ACHN (cell line): ENCODE measurements around the gene SIRT7.
"Not testable (repeated sequence)": the region's sequence is repeated elsewhere in the genome, so short reads cannot be mapped to it uniquely, and the experiment has no call there.

Experiments
- DNase-seq: peaks from one replicate; pipeline ENCODE4 v3.0.0-alpha.2; 2015
- in situ Hi-C: cut with HindIII; loops from 2 replicates; pipeline ENCODE4 v1.10.0; 2017; ENCODE audit warnings: low sequenced_read_pairs, low pct_ligation_motif_present, low pct_unique_long_range_greater_than_20kb

The SIRT7 gene

DNA sequence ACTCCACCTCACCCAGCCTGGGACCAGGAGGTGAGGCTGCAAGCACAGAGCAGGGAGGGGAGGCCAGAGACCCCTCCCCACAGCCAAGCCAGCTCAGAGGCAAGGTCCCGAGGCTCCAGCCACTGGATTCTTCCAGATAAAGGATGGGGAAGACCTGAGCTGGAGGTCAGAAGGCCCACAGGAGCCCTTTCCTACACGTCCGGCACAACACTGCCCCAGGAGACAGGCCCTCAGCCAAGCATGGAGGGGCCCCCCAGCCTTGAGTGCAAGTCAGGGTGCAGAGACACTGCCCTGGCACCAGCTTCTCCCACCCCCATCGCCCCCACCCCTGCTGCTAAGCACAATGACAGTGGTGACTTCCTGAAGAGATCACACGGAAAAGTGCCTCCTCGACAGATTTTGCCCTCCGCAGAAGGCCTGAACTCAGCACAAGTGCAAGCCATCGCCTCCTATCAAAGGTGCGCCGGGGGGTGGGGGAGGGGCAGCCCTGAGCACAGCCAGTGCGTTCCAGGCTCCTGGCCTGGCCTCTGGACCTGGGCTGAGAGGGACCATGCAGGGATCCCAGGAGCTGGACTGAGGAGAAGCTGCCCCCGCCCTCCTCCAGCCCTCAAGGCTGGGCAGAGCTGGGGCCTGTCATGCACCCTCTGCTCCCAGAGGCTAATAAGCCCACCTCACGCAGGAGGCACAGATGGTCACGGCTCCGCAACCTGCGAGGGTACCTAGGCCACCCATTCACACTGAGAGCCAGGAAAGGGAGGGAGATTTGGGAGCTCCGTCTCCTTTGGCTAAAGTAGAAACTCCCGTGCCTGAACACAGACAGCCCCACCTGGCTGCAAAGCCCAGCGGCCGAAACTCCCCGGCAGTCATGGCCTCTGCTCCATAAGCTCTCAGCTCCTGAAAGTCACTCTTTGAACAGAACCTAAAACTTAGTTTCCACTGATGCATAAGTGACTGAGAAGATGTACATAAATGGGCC lies 6.9 kb upstream of the SIRT7 start:
- no peak for DNase-seq
- in situ Hi-C loops = no loop called here

GRCh38 chr17:81923302-81924260 lies 5.6 kb upstream of the SIRT7 start:
- DNase-seq = peak; percentile 79

DNA sequence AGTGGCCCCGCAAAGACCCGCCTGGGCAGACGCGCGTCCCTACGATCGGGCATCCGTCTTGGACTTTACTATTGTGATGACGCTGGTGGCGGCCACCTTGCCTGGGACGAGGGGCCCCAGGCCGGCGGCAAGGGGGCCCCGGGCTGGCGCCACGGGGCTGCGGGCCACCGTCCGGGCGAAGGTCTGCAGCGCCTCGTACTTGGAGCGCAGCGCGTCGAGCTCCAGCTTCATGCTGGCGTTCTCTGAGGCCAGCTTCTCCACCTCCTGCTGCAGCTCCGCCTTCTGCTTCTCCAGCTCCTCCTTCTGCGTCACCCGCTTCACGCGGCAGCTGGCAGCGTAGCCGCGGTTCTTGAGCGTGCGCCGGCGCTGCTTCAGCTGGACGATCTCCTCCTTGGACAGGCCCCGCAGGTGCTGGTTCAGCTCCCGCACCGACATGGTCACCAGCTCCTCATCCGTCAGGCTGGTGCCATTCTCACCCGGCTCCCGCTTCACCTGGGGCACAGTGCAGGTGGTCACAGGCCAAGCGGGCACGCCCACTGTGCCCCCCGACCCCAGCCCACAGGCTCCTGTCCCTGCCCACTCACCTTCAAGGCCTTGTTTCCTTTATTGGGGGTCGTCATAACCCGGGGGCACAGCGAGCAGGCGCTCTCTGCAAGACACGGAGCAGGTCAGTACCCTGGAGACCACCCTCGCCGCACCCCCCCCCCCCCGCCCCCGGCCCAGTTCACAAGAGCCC lies 4.8 kb upstream of the SIRT7 start:
- DNase-seq = no peak
- in situ Hi-C loops = no loop called here

More at GRCh38 chr17:81923302-81924260, 5.6 kb upstream of the SIRT7 start:
- in situ Hi-C loops = no loop called here

DNA sequence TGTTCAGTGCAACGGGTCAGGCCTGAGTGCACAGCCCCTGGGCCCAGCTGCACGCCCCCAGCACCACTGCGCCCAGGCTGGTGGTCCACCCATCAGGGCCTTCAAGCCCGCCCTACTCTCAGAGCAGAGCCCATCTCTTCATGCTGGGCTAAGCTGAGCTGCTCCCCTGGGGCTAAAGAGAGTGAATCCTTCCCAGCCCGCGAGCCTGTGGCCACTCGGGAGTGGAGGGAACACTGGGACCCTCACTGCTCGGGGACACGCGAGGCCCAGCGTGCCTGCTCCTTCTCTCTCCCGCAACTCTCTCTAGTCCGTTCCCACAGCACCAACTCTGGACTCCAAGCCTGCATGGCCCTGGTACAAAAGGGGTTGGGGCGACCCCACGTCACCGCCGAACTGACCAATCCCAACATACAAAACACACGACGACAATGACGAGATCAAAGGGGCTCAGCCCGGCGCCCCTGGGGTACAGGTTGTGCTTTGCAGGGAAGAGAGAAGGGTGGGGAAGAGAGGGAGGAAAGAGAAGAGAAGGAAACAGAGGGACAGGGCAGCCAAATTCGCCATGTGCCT lies 4.1 kb upstream of the SIRT7 start:
- in situ Hi-C loops = no loop called here

GRCh38 chr17:81921537-81921862 lies 3.5 kb upstream of the SIRT7 start:
- no peak for DNase-seq
- in situ Hi-C loops = no loop called here

More for the DNA sequence above, 4.1 kb upstream of the SIRT7 start:
- DNase-seq = no peak

- no peak for DNase-seq
- in situ Hi-C loops = no loop called here
Measured at GRCh38 chr17:81920612-81921536, 2.9 kb upstream of the SIRT7 start.

DNA sequence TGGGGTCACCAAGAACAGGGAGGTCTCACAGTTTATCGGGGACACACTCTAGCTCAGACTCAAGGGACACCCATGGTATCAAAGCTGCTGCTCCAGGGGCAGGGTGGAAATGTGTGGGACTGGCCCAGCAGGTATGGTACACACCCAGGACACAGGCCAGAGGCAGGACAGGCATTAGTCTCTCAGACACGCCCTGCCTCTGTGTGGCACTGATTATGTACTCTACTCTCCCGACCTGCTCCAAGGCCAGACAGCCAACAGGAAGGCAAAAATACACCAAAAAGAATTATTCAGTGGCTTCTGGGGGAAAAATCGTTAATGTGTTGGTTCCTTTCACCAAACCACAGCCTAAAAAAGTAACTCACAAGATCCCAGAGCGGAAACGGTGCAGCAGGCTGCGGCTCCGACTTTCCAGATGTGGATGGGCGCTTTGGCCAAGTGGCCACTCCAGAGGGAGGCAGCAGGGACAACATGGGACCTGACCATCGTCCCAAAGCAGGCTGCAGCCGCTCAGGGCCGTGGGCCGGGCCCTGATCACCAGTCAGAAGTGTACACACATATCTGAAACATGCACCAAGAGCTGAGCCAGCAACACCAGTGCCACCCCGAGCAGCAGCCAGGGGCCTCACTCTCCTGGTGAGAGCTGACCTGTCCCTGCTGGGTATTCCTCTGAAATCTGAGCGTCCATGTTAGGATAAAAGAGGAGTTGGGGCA lies 1.0 kb upstream of the SIRT7 start:
- DNase-seq = no peak

DNA sequence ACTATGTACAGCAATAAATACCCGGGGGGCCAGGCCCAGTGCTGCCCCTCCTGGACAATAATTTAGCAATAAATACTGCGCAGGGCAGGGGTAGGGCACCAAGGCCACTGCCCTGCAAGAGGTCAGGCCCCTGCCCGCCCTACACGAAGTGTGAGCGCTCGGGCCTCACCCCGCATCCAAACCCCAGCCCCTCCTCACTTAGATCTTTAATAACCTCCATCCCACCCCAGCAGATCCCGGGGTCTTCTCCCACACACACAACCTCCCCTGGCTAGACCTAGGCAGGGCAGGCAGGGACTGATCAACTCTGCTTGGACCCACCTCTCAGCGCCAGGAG lies 325 bp upstream of the SIRT7 start:
- DNase-seq = not testable (repeated sequence)

More for the DNA sequence above, 1.0 kb upstream of the SIRT7 start:
- in situ Hi-C loops = no loop called here

GRCh38 chr17:81916234-81917001 lies 1.6 kb downstream of the SIRT7 start:
- DNase-seq = peak; percentile 81
- in situ Hi-C loops = no loop called here

More for the DNA sequence above, 325 bp upstream of the SIRT7 start:
- in situ Hi-C loops = not testable (repeated sequence)

DNA sequence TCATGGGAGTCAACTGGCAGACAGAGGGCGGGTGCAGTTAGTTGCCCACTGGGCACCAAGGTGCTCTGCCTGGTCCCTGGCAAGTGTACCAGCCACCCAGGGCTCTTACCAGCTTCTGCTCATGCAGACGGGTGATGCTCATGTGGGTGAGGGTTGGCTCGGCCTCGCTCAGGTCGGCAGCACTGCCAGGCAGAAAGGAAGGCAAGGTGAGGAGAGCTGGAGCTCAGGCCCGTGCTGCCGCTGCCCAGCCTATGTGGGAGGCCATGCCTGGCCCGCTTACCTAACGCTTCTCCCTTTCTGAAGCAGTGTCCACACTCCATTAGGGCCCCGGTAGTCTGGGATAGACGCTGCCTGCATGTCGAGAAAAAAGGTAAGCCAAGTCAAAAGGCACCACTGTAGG lies 2.6 kb downstream of the SIRT7 start:
- DNase-seq = no peak
- in situ Hi-C loops = no loop called here

GRCh38 chr17:81914103-81914850 lies 3.7 kb downstream of the SIRT7 start:
- in situ Hi-C loops = no loop called here
- DNase-seq = no peak

- DNase-seq = no peak
- in situ Hi-C loops = no loop called here
Measured at GRCh38 chr17:81913394-81914102, 4.4 kb downstream of the SIRT7 start.

- in situ Hi-C loops = no loop called here
- DNase-seq = no peak
Measured at GRCh38 chr17:81912441-81913309, 5.3 kb downstream of the SIRT7 start.

DNA sequence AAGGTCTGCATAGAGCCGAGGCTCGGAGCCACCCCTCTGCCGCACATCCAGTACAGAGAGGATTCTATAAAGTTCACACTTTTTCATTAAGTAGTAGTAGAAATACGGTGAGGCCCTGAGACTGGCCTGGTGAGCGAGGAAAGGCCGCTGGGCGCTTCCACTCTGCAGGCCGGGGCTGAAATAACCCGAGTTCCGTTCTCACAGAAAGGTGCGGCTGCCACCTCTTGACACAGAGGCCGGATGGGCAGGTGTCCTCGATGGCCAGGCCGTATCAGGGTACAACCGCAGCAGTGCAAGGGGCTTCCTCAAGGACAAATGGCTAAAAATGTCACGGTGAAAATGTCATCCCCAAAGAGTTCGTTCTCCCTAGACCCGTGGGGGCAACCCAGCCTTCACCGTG lies 6.0 kb downstream of the SIRT7 start:
- DNase-seq = no peak
- in situ Hi-C loops = no loop called here
